A549 (cell line): ENCODE measurements around the gene GTPBP3.

Source experiments
- CTCF ChIP-seq: fragments of >200 bp; sonication (Bioruptor Twin); formaldehyde crosslinking; IDR thresholded peaks from 3 replicates; pipeline ENCODE4 v1.5.1; 2016
- MAFK ChIP-seq: fragments of 450-650 bp; IDR thresholded peaks from 2 replicates; pipeline ENCODE4 v1.6.1; 2014; ENCODE audit not compliant: partially characterized antibody
- MAX ChIP-seq: IDR thresholded peaks from 2 replicates; pipeline ENCODE4 v1.6.1; 2012
- POLR2A ChIP-seq: IDR thresholded peaks from 2 replicates; pipeline ENCODE4 v1.6.1; 2012; ENCODE audit warnings: mild to moderate bottlenecking, low read length
- RFX5 ChIP-seq: fragments of 450-650 bp; IDR thresholded peaks from 2 replicates; pipeline ENCODE4 v1.7.1; 2014; ENCODE audit warnings: antibody characterized with exemption, mild to moderate bottlenecking, moderate library complexity
- USF2 ChIP-seq: fragments of 450-650 bp; IDR thresholded peaks from 2 replicates; pipeline ENCODE4 v1.6.1; 2014; ENCODE audit warnings: antibody characterized with exemption

- TF ChIP-seq POLR2A = no peak
- no peak for TF ChIP-seq CTCF
- no peak for TF ChIP-seq MAFK
- no peak for TF ChIP-seq MAX
- no peak for TF ChIP-seq USF2
- no peak for TF ChIP-seq RFX5
Measured at GRCh38 chr19:17321655-17322489, 15.5 kb upstream of the GTPBP3 start.
